ENCODE data around the gene KANK4.

KANK4 gene

GRCh38 chr1:62285984-62286785, 33.0 kb downstream of the KANK4 start:
- Mint-ChIP-seq H3K27me3 (ENCODE audit: low read depth, poor library complexity) (peaks cover 75% of the 10 kb centered on the region), H3K27ac (no peak overlapping the region), H3K9me3 (no peaks in the 10 kb centered on the region), H3K4me1 (peaks cover 72% of the 10 kb centered on the region), H3K36me3 (ENCODE audit: low read depth) (no peaks in the 10 kb centered on the region), H3K4me3 (peak overlapping the region; percentile 79)
- DNase-seq = peak; percentile 28
- TF ChIP-seq CTCF (IDR thresholded peaks at IDR 0.05) = no peak

- Mint-ChIP-seq H3K36me3 (ENCODE audit: low read depth) (no peaks in the 10 kb centered on the region), H3K27me3 (ENCODE audit: low read depth, poor library complexity) (peaks cover 75% of the 10 kb centered on the region), H3K4me3 (peak overlapping the region; percentile 79), H3K4me1 (peaks cover 72% of the 10 kb centered on the region), H3K9me3 (peaks cover 4% of the 10 kb centered on the region), H3K27ac (no peak overlapping the region)
- DNase-seq = no peak
- TF ChIP-seq CTCF (IDR thresholded peaks at IDR 0.05) = no peak
Measured at GRCh38 chr1:62285440-62285839, 33.8 kb downstream of the KANK4 start.

DNA sequence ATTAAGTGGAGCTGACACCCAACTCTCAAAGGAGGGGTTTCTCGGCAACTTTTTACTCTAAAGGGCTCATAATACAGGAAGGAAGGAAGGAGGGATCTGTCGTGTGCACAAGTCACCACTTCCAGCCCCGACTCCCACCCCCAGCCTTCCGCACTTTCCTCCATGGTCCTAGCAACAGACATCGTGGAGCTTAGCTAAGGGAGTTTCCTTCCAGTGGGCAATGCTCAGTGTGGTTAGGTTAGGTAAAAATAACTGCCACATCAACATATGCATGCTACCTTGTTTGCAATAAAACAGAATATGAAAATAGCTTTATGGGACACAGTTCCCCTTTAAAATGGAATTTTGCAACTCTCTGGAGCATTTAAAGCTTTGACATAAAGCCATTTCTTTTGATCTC, 35.2 kb downstream of the KANK4 start:
- peaks cover 81% of the 10 kb centered on the region for H3K4me1 Mint-ChIP-seq

GRCh38 chr1:62282909-62283755, 36.1 kb downstream of the KANK4 start:
- no peak overlapping the region for H3K27ac Mint-ChIP-seq
- no peak for DNase-seq
- peaks cover 78% of the 10 kb centered on the region for H3K4me1 Mint-ChIP-seq
- no peak for TF ChIP-seq CTCF (IDR thresholded peaks at IDR 0.05)
- peaks cover 79% of the 10 kb centered on the region for H3K27me3 Mint-ChIP-seq (ENCODE audit: low read depth, poor library complexity)
- H3K36me3 Mint-ChIP-seq (ENCODE audit: low read depth) = no peaks in the 10 kb centered on the region
- peaks cover 4% of the 10 kb centered on the region for H3K9me3 Mint-ChIP-seq
- H3K4me3 Mint-ChIP-seq = peak overlapping the region; percentile 38

More for the DNA sequence above, 35.2 kb downstream of the KANK4 start:
- no peak for TF ChIP-seq CTCF (IDR thresholded peaks at IDR 0.05)
- Mint-ChIP-seq H3K27me3 (ENCODE audit: low read depth, poor library complexity) (peaks cover 81% of the 10 kb centered on the region), H3K36me3 (ENCODE audit: low read depth) (no peaks in the 10 kb centered on the region), H3K9me3 (peaks cover 4% of the 10 kb centered on the region), H3K27ac (no peak overlapping the region), H3K4me3 (no peak overlapping the region)
- no peak for DNase-seq

DNA sequence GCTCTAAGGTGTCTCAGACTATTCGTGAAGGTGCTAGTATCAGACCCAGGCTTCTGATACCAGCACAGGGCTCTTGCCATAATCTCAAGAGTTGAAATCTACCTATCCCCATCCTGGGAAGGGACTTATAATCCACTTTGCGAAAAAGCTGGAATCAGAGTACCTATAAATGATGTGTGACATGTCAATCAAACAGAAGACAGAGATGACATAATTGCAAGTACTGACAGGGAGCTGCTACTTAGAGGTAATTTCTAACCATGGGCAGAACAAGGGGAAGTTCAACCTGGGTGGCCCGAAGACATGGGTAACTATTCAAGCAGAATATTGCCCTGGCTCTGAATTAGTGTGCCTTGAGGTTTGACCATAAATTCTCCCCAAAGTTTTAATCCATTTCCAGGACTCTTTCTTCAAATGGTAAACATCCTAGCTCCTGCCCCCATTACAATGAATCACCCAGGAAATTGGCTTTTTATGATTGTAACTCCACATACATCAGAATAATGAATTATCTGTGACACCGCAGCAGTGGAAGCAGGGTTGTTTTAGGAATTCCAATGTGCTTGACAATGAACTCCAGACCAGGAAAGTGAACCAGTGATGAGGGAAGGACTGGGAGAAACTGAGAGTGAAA, 37.2 kb downstream of the KANK4 start:
- H3K9me3 Mint-ChIP-seq = peaks cover 6% of the 10 kb centered on the region
- no peak overlapping the region for H3K27ac Mint-ChIP-seq
- no peak for TF ChIP-seq CTCF (IDR thresholded peaks at IDR 0.05)
- no peak for DNase-seq
- no peak overlapping the region for H3K4me3 Mint-ChIP-seq
- no peaks in the 10 kb centered on the region for H3K36me3 Mint-ChIP-seq (ENCODE audit: low read depth)
- H3K4me1 Mint-ChIP-seq = peaks cover 76% of the 10 kb centered on the region
- peaks cover 71% of the 10 kb centered on the region for H3K27me3 Mint-ChIP-seq (ENCODE audit: low read depth, poor library complexity)
